ENCODE measurements around the gene HOMER1.
"Not testable (repeated sequence)": the region's sequence is repeated elsewhere in the genome, so short reads cannot be mapped to it uniquely, and the experiment has no call there.

The HOMER1 gene

DNA sequence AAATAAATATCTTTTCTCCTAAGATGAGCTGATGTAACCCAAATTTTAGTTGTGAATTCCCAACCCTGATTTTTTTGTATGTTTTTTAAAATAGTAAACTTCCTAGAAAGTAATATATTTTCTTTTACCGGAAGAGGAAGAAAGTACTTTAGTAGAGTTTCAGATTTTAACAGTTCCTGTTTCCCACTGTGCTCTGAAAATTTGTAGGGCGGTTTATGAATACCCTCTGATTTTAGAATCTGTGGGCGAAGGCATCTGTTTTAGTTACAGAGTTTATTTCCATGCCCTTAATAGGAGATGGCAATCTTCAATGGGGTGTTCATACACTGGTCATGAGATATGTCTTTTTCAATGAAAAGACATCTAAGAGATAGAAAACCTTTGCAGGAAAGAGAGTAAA, 3.7 kb upstream of the HOMER1 start:
- DNase-seq (ENCODE audit: low read depth) = no peak
- H3K4me3 ChIP-seq (ENCODE audit: low read length) = no peak overlapping the region
- TF ChIP-seq, protein P1, sequence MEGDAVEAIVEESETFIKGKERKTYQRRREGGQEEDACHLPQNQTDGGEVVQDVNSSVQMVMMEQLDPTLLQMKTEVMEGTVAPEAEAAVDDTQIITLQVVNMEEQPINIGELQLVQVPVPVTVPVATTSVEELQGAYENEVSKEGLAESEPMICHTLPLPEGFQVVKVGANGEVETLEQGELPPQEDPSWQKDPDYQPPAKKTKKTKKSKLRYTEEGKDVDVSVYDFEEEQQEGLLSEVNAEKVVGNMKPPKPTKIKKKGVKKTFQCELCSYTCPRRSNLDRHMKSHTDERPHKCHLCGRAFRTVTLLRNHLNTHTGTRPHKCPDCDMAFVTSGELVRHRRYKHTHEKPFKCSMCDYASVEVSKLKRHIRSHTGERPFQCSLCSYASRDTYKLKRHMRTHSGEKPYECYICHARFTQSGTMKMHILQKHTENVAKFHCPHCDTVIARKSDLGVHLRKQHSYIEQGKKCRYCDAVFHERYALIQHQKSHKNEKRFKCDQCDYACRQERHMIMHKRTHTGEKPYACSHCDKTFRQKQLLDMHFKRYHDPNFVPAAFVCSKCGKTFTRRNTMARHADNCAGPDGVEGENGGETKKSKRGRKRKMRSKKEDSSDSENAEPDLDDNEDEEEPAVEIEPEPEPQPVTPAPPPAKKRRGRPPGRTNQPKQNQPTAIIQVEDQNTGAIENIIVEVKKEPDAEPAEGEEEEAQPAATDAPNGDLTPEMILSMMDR (conservative IDR thresholded peaks at IDR 0.05; ENCODE audit: low read depth, low read length) = no peak

DNA sequence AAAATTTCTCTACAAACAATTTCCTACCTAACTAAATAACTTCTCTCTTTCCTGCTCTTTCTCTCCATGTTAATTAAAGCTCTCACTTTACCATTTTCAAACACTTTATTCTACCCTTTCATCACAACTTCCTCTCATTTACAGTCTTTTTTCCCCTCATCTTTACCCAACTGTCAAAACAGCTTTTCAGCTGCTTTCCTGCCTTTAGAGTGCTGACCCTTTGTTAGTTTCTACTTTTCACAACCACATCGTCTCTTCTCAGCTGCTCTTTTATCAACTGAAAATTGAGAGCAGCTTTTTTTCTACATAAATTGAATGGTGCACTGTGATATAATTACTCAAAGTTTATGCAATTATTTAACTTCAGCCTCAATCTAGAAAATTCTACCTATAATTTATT, 3.1 kb upstream of the HOMER1 start:
- TF ChIP-seq, protein P1 (conservative IDR thresholded peaks at IDR 0.05; ENCODE audit: low read depth, low read length) = no peak
- no peak for DNase-seq (ENCODE audit: low read depth)
- no peak overlapping the region for H3K4me3 ChIP-seq (ENCODE audit: low read length)

DNA sequence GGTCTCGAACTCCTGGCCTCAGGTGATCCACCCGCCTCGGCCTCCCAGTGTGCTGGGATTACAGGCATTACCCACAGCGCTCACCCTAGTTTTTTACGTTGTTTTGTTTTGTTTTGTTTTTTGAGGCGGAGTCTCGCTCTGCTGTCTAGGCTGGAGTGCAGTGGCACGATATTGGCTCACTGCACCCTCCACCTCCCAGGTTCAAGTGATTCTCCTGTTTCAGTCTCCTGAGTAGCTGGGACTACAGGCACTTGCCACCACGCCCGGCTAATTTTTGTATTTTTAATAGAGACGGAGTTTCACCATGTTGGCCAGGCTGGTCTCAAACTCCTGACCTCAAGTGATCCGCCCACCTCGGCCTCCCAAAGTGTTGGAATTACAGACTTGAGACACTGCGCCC, 2.4 kb upstream of the HOMER1 start:
- not testable (repeated sequence) for H3K4me3 ChIP-seq (ENCODE audit: low read length); DNase-seq (ENCODE audit: low read depth)

DNA sequence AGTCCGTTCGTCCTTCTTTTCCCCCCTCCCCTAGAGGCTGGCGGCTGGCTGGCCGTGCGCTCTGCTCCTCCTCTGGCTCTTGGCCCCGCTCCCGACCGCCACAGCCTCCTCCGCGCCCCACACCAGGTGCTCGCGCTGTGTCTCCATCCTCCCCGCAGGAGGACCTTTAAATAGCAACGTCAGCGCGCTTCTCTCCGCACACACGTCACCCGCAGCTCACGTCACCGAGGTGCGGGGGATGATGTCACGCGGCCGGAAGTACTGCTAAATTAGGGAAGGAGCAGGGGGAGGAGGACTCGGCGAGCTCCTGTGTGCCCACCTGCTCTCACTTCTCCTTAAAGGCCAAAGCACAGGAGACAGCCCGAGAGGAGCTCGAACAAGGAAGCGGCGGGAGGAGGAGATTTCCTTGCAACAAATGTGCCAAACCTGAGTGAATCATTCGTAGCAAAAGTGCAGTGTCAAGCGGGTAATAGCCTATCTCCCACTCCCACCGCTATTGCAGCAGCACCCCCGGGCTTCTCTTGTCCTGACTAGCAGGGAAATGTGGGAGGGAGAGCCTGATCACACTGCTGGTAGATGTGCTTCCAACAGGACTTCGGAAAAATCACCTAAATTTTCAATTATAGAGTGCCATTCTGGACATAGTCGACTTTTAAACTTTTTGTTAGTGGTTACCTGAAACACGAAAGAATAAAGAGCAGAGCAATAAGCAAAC, 614 bp upstream of the HOMER1 start:
- TF ChIP-seq, protein P1 (conservative IDR thresholded peaks at IDR 0.05; ENCODE audit: low read depth, low read length) = no peak
- peak; percentile 77 for DNase-seq (ENCODE audit: low read depth)
- peak overlapping the region; percentile 70 for H3K4me3 ChIP-seq (ENCODE audit: low read length)

DNA sequence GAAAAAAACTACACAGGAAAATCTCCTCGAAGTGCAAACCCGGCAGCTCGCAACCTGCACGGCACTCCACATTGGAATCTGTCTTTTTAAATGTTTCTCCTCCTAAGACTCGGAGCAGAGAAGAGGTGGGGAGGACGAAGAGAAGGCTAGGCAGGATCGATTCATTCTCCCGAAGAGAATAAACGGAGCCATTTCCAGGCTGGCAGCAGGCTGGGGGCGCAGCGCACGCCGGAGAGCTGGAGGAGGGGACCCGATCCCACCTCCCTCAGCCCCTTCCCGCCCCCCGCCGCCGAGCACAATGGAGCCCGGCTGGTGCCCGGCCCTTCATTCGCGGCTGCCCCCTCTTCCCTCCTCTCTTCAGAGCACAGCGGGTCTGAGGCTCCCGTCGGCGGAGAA, 628 bp downstream of the HOMER1 start:
- peak overlapping the region; percentile 70 for H3K4me3 ChIP-seq (ENCODE audit: low read length)
- TF ChIP-seq, protein P1 (conservative IDR thresholded peaks at IDR 0.05; ENCODE audit: low read depth, low read length) = no peak
- DNase-seq (ENCODE audit: low read depth) = no peak

DNA sequence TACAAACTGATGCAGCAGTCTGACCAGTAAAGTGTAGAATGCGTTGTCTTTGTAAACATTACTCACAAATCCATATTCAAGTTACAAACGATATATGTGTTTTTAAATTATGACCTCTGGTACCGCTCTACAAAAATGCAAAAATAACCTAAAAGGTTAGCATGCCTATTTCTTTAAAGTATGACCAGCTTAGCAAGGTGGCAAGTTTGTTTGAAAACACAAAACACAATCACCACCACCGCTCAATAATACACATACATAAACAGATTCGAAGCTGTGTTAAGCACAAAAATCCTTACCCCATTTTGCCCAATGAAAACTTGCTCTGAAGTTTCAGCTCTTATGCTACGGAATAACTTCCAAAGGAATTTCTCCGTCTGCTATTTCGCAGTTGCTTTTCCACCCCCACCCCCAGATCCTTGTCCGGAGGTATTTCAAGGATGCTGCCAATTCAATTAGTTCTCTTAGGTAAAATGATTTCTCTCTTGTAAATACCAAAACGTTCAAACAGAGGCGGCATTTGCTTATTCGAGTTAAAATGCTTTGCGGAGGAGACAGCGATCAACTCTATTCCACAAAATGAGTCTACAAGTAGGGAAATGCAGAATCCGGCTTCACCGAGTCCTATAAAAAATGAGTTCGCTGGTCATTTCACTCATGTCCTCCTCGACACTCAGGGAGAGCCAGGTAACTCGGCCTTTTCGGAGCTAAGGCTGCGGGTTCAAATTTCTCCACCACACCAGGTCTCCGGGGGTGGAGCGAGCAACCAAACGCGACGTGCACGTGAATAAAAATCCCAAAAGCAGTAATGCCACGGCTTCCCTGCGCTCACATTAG, 1.2 kb downstream of the HOMER1 start:
- TF ChIP-seq, protein P1 (conservative IDR thresholded peaks at IDR 0.05; ENCODE audit: low read depth, low read length) = no peak
- H3K4me3 ChIP-seq (ENCODE audit: low read length) = peak overlapping the region; percentile 70
- DNase-seq (ENCODE audit: low read depth) = no peak

DNA sequence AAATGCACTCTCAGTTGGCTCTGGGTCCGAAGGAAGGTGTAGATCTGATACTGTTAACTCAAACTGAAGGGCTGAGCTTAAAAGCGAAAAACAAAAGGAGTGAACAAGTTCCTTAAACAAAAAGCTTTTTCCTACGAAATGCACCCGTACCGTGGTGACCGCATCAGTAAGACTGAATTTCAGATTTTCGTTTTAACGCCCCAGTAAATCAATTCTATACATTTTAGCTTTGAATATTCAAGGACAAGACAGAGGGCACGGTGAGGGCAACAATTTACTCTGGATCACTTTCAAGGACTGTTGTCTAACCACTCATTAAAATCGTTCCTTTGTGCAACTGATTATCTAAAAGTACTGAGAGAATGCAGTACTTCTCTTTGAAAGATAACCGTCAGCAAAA, 1.9 kb downstream of the HOMER1 start:
- no peak for DNase-seq (ENCODE audit: low read depth)
- TF ChIP-seq, protein P1 (conservative IDR thresholded peaks at IDR 0.05; ENCODE audit: low read depth, low read length) = no peak
- peak overlapping the region; percentile 70 for H3K4me3 ChIP-seq (ENCODE audit: low read length)

Data from retinal pigment epithelial cell (primary cell).